ENCODE data around the gene FRAS1.
A peak's percentile ranks its signal among the peaks of the same experiment; 100 is the strongest.

Gene FRAS1

DNA sequence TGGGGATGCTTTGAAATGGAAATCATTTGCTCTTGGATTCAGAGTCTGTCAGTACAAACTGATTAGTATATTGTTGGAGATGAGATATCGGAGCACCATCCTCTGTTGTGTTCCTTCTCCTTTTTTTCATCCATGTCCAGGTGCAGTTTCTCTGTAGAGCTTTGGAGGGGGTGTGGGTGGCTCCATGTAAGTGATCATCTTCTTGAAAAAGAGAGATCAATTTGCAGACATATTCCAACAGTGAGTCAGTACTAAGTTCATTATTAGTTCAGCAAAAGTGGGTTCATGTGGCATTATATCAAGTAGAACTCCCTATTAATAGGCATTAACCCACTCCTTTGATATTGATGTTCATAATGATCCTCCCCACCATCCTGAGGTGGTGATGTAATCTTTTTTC, 18.9 kb downstream of the FRAS1 start:
- Mint-ChIP-seq H3K4me3 (no peak overlapping the region), H3K4me1 (peaks cover 59% of the 10 kb centered on the region), H3K27me3 (ENCODE audit: low read depth) (no peaks in the 10 kb centered on the region), H3K36me3 (ENCODE audit: low read depth) (peaks cover 12% of the 10 kb centered on the region), H3K27ac (peak overlapping the region; percentile 7 to 95 (median 88)), H3K9me3 (no peaks in the 10 kb centered on the region)
- no peak for TF ChIP-seq CTCF (IDR thresholded peaks at IDR 0.05; ENCODE audit: unreplicated experiment in 3 of 3)

DNA sequence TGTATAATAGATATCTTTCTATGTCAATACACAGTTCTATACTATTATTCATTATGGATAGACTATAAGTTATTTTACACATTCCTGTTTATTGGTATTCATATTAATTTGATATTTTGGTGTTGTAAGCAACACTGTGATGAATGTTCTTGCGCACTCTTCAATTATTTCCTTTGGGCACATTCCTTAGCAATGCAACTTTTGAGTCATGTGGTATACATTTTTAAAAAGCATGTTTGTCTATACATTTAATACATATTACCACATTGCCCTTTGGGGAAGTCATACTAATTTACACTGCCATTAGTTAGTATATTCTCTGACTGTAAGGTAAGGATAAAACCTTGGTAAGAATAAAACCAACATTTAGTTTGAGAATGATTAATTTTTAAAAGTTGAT, 21.0 kb downstream of the FRAS1 start:
- peaks cover 58% of the 10 kb centered on the region for H3K4me1 Mint-ChIP-seq
- H3K27ac Mint-ChIP-seq = no peak overlapping the region
- no peaks in the 10 kb centered on the region for H3K9me3 Mint-ChIP-seq
- no peak for TF ChIP-seq CTCF (IDR thresholded peaks at IDR 0.05; ENCODE audit: unreplicated experiment in 3 of 3)
- H3K36me3 Mint-ChIP-seq (ENCODE audit: low read depth) = peaks cover 8% of the 10 kb centered on the region
- no peaks in the 10 kb centered on the region for H3K27me3 Mint-ChIP-seq (ENCODE audit: low read depth)
- H3K4me3 Mint-ChIP-seq = no peak overlapping the region

GRCh38 chr4:78079726-78080430, 22.8 kb downstream of the FRAS1 start:
- TF ChIP-seq CTCF (IDR thresholded peaks at IDR 0.05; ENCODE audit: unreplicated experiment in 3 of 3) = no peak
- Mint-ChIP-seq H3K4me1 (peaks cover 40% of the 10 kb centered on the region), H3K4me3 (no peak overlapping the region), H3K36me3 (ENCODE audit: low read depth) (peaks cover 13% of the 10 kb centered on the region), H3K27ac (peak overlapping the region; percentile 46 to 70 (median 69)), H3K27me3 (ENCODE audit: low read depth) (no peaks in the 10 kb centered on the region), H3K9me3 (no peaks in the 10 kb centered on the region)

DNA sequence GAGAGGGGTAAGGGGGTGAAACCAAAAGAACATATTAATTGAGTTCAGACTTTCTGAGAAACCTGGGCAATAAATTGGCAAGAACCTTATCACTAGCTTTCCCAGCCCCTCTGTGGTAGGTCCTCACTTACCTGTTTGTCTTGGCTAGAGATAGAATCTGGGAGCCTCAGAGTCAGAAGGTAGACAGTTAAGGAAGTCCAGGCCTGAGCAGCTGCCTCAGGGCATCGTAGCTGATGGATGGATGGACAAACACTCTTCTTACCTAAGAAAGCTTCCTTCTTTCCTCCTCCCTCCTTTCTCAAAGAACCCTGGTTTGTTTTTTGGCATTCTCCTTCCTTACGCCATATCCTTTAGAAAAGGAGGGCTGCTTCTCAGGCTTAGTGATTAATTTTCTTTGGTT, 24.4 kb downstream of the FRAS1 start:
- peaks cover 30% of the 10 kb centered on the region for H3K4me1 Mint-ChIP-seq
- no peaks in the 10 kb centered on the region for H3K27me3 Mint-ChIP-seq (ENCODE audit: low read depth)
- H3K4me3 Mint-ChIP-seq = no peak overlapping the region
- no peak for TF ChIP-seq CTCF (IDR thresholded peaks at IDR 0.05; ENCODE audit: unreplicated experiment in 3 of 3)
- H3K9me3 Mint-ChIP-seq = peaks cover 3% of the 10 kb centered on the region
- H3K27ac Mint-ChIP-seq = no peak overlapping the region
- peaks cover 27% of the 10 kb centered on the region for H3K36me3 Mint-ChIP-seq (ENCODE audit: low read depth)

- H3K36me3 Mint-ChIP-seq (ENCODE audit: low read depth) = peaks cover 27% of the 10 kb centered on the region
Observed at GRCh38 chr4:78083035-78083434, 25.9 kb downstream of the FRAS1 start.

More at GRCh38 chr4:78083035-78083434, 25.9 kb downstream of the FRAS1 start:
- H3K9me3 Mint-ChIP-seq = peaks cover 3% of the 10 kb centered on the region
- H3K27me3 Mint-ChIP-seq (ENCODE audit: low read depth) = no peaks in the 10 kb centered on the region
- H3K27ac Mint-ChIP-seq = no peak overlapping the region
- TF ChIP-seq CTCF (IDR thresholded peaks at IDR 0.05; ENCODE audit: unreplicated experiment in 3 of 3) = no peak
- peaks cover 30% of the 10 kb centered on the region for H3K4me1 Mint-ChIP-seq
- no peak overlapping the region for H3K4me3 Mint-ChIP-seq

Data from nephron (organoid).